ENCODE results near the gene MSX2. TPM values are rescaled to one million over a fixed set of nuclear protein-coding genes. Genes with fewer than 3 reads are reported as not detected.

Gene MSX2
- total RNA-seq, 1 experiment from 2014 or later, result 64.4 TPM

- H3K4me3 ChIP-seq (ENCODE audit: low read depth, low read length), result no peak overlapping the region
- POLR2A ChIA-PET, result no interaction called here
- no peaks in the 10 kb centered on the region for H3K9me3 ChIP-seq
- Mint-ChIP-seq H3K9me3 (ENCODE audit: unreplicated experiment) (no peaks in the 10 kb centered on the region), H3K4me1 (ENCODE audit: low read depth, unreplicated experiment) (no peaks in the 10 kb centered on the region), H3K27ac (ENCODE audit: unreplicated experiment) (no peak overlapping the region), H3K27me3 (ENCODE audit: insufficient read depth, unreplicated experiment) (peaks cover 4% of the 10 kb centered on the region), H3K4me3 (ENCODE audit: unreplicated experiment) (no peak overlapping the region), H3K36me3 (ENCODE audit: insufficient read depth, unreplicated experiment) (no peaks in the 10 kb centered on the region)
- BruUV-seq (replicated peaks), result no TSS peak
- no peaks in the 10 kb centered on the region for H3K36me3 ChIP-seq (ENCODE audit: control insufficient read depth, insufficient read depth, low read length)
- TF ChIP-seq CTCF (IDR thresholded peaks at IDR 0.05; ENCODE audit: insufficient read depth in 1 of 2, low read depth in 1 of 2, low read length in 1 of 2, severe bottlenecking in 1 of 2, unreplicated experiment in 1 of 2), result no peak
- no peaks in the 10 kb centered on the region for H3K27me3 ChIP-seq (replicated peaks; ENCODE audit: control insufficient read depth, insufficient read depth, low read length)
- H3K4me1 ChIP-seq, result peaks cover 13% of the 10 kb centered on the region
- CTCF ChIA-PET, result no interaction called here
- intact Hi-C loops (cut with micrococcal nuclease; ENCODE audit: unreplicated experiment), result no loop called here
- DNase-seq, result no peak
These were observed 44.6 kb downstream of the MSX2 start for GRCh38 chr5:174769005-174769404.

GRCh38 chr5:174773371-174773770 lies 49.0 kb downstream of the MSX2 start:
- H3K4me1 ChIP-seq, result peaks cover 13% of the 10 kb centered on the region
- intact Hi-C loops (cut with micrococcal nuclease; ENCODE audit: unreplicated experiment), result no loop called here
- no TSS peak for BruUV-seq (replicated peaks)
- Mint-ChIP-seq H3K27me3 (ENCODE audit: insufficient read depth, unreplicated experiment) (peaks cover 4% of the 10 kb centered on the region), H3K4me3 (ENCODE audit: unreplicated experiment) (no peak overlapping the region), H3K36me3 (ENCODE audit: insufficient read depth, unreplicated experiment) (no peaks in the 10 kb centered on the region), H3K27ac (ENCODE audit: unreplicated experiment) (no peak overlapping the region), H3K4me1 (ENCODE audit: low read depth, unreplicated experiment) (peaks cover 6% of the 10 kb centered on the region), H3K9me3 (ENCODE audit: unreplicated experiment) (no peaks in the 10 kb centered on the region)
- no peak for TF ChIP-seq CTCF (IDR thresholded peaks at IDR 0.05; ENCODE audit: insufficient read depth in 1 of 2, low read depth in 1 of 2, low read length in 1 of 2, severe bottlenecking in 1 of 2, unreplicated experiment in 1 of 2)
- H3K36me3 ChIP-seq (ENCODE audit: control insufficient read depth, insufficient read depth, low read length), result no peaks in the 10 kb centered on the region
- H3K27me3 ChIP-seq (replicated peaks; ENCODE audit: control insufficient read depth, insufficient read depth, low read length), result no peaks in the 10 kb centered on the region
- H3K4me3 ChIP-seq (ENCODE audit: low read depth, low read length), result no peak overlapping the region
- CTCF ChIA-PET, result interaction anchor here (1.2 kb wide), 1 partner anchor 20 kb away, joined by 3 read pairs; no protein-coding TSS in a partner anchor
- POLR2A ChIA-PET, result interaction anchor here (0.5 kb wide), 1 partner anchor 262 kb away, joined by 3 read pairs; no protein-coding TSS in a partner anchor
- H3K9me3 ChIP-seq, result no peaks in the 10 kb centered on the region
- DNase-seq, result peak; percentile 50 to 61

GRCh38 chr5:174775081-174775480 lies 50.7 kb downstream of the MSX2 start:
- Histone ChIP-seq H3K27me3 (replicated peaks; ENCODE audit: control insufficient read depth, insufficient read depth, low read length) (no peaks in the 10 kb centered on the region), H3K4me1 (peaks cover 13% of the 10 kb centered on the region), H3K36me3 (ENCODE audit: control insufficient read depth, insufficient read depth, low read length) (no peaks in the 10 kb centered on the region), H3K9me3 (no peaks in the 10 kb centered on the region), H3K4me3 (ENCODE audit: low read depth, low read length) (no peak overlapping the region)
- DNase-seq, result no peak
- TF ChIP-seq CTCF (IDR thresholded peaks at IDR 0.05; ENCODE audit: insufficient read depth in 1 of 2, low read depth in 1 of 2, low read length in 1 of 2, severe bottlenecking in 1 of 2, unreplicated experiment in 1 of 2), result no peak
- intact Hi-C loops (cut with micrococcal nuclease; ENCODE audit: unreplicated experiment), result no loop called here
- ChIA-PET POLR2A (no interaction called here), CTCF (interaction anchor here (0.9 kb wide), 1 partner anchor 19 kb away, joined by 6 read pairs; no protein-coding TSS in a partner anchor)
- Mint-ChIP-seq H3K27me3 (ENCODE audit: insufficient read depth, unreplicated experiment) (no peaks in the 10 kb centered on the region), H3K4me3 (ENCODE audit: unreplicated experiment) (no peak overlapping the region), H3K27ac (ENCODE audit: unreplicated experiment) (no peak overlapping the region), H3K9me3 (ENCODE audit: unreplicated experiment) (no peaks in the 10 kb centered on the region), H3K4me1 (ENCODE audit: low read depth, unreplicated experiment) (peaks cover 6% of the 10 kb centered on the region), H3K36me3 (ENCODE audit: insufficient read depth, unreplicated experiment) (no peaks in the 10 kb centered on the region)
- BruUV-seq (replicated peaks), result no TSS peak

All from Caco-2 (cell line).